Fibroblast of the aortic adventitia (primary cell): ENCODE data around the gene CREBRF. TPM values are rescaled to one million over a fixed set of nuclear protein-coding genes. Genes with fewer than 3 reads are reported as not detected.

ENCODE experiments used
- DNase-seq: peaks from one replicate; pipeline ENCODE4 v3.0.0-alpha.2; 2010; ENCODE audit warnings: low read depth
- H3K4me3 ChIP-seq: 2 replicates; pipeline ENCODE4 v1.5.1; 2011; ENCODE audit warnings: low read depth, mild to moderate bottlenecking, control low read depth, low read length, moderate library complexity
- total RNA-seq: library from RNA; depleted of rRNA; stranded (reverse); fragments of >200 nt; gene quantifications from 2 replicates; pipeline ENCODE4 v1.2.3, GENCODE V29; 2012; ENCODE audit warnings: low replicate concordance
- TF ChIP-seq, protein P1 (sequence below): IDR thresholded peaks from 2 replicates; pipeline ENCODE4 v1.5.1; 2011; ENCODE audit warnings: mild to moderate bottlenecking, low read length, control low read depth, inconsistent platforms; ENCODE audit not compliant: insufficient read depth

CREBRF gene
- total RNA-seq, 1 donor: 29.7 TPM

DNA sequence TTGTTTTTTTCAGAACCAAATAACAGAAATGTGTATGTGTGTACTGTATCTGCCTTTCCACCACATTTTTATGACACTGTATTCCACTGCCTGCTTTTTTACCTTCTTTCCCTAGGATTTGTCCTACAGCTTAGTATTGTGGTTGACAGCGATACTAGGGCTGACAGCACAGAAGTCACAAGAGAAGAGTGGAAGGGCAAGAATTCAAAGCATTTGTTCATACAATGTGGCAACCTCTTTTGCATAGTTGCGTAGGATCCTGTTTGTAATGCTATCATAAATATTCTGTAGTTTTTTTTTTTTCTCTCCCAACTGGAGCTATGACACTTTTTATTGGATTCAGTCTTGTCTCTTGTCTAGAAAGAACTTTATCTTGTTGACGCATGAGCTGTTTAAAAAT is 82.6 kb downstream of the CREBRF start:
- TF ChIP-seq, protein P1, sequence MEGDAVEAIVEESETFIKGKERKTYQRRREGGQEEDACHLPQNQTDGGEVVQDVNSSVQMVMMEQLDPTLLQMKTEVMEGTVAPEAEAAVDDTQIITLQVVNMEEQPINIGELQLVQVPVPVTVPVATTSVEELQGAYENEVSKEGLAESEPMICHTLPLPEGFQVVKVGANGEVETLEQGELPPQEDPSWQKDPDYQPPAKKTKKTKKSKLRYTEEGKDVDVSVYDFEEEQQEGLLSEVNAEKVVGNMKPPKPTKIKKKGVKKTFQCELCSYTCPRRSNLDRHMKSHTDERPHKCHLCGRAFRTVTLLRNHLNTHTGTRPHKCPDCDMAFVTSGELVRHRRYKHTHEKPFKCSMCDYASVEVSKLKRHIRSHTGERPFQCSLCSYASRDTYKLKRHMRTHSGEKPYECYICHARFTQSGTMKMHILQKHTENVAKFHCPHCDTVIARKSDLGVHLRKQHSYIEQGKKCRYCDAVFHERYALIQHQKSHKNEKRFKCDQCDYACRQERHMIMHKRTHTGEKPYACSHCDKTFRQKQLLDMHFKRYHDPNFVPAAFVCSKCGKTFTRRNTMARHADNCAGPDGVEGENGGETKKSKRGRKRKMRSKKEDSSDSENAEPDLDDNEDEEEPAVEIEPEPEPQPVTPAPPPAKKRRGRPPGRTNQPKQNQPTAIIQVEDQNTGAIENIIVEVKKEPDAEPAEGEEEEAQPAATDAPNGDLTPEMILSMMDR: no peak
- DNase-seq: no peak

DNA sequence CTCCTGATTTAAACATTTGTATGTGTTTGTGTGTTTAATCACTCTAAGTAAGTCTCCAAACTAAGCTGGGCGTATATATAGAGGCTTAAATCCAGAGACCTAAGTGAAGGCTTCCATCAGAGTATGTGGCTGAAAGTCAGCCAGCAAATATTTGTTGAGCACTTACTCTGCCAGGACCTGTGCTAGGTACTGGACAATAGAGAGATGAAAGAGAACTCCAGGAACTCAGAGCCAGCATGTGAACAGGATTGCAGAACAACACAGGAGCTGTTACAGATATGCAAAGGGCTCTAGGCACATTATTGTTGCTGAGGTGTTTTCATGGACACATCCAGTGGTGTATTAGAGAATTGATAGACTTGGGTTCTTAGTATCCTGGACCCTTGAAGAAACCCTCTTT is 83.5 kb downstream of the CREBRF start:
- TF ChIP-seq, protein P1: no peak
- no peak for DNase-seq

More for the DNA sequence above, 82.6 kb downstream of the CREBRF start:
- H3K4me3 ChIP-seq: no peak overlapping the region

DNA sequence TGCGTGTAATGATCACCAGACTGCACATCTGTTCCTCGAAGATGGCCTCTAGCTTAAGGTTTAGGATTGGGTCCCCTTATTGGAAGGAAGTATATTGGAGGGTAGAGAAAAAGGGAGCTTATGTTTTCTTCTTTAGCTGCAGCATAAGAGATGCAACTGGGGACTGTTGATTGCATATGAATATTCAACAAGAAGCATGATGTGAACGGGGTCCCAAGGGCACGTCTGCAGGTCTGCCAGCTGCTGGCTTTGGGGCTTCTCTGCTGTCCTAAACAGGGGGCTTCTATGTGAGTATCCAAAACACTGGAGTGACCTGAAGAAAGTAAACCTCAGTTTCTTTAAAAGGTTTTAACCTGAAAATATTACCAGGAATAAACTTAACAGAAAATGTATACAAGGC is 84.6 kb downstream of the CREBRF start:
- TF ChIP-seq, protein P1: no peak
- no peak for DNase-seq
- H3K4me3 ChIP-seq: no peak overlapping the region

More for the DNA sequence above, 83.5 kb downstream of the CREBRF start:
- H3K4me3 ChIP-seq: no peak overlapping the region

DNA sequence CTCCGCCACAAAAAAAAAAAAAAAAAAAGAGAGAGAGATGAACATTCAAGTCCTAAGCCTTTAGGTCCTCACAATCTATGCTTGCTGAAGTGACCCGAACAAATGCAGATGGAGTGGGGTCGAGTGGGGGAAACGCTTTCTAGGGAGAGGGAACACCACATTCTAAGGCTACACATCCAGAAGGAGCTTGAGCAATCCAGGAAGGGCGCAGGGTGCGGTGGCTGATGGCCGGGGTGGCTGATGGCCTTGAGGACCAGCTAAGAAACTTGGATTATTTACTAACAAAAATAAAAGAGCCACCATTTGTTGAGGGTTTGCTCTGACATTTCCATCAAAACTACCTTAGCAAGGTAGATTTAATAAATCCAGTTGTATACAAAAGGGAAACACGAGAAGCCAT is 87.4 kb downstream of the CREBRF start:
- TF ChIP-seq, protein P1: no peak
- no peak for DNase-seq
- H3K4me3 ChIP-seq: no peak overlapping the region

DNA sequence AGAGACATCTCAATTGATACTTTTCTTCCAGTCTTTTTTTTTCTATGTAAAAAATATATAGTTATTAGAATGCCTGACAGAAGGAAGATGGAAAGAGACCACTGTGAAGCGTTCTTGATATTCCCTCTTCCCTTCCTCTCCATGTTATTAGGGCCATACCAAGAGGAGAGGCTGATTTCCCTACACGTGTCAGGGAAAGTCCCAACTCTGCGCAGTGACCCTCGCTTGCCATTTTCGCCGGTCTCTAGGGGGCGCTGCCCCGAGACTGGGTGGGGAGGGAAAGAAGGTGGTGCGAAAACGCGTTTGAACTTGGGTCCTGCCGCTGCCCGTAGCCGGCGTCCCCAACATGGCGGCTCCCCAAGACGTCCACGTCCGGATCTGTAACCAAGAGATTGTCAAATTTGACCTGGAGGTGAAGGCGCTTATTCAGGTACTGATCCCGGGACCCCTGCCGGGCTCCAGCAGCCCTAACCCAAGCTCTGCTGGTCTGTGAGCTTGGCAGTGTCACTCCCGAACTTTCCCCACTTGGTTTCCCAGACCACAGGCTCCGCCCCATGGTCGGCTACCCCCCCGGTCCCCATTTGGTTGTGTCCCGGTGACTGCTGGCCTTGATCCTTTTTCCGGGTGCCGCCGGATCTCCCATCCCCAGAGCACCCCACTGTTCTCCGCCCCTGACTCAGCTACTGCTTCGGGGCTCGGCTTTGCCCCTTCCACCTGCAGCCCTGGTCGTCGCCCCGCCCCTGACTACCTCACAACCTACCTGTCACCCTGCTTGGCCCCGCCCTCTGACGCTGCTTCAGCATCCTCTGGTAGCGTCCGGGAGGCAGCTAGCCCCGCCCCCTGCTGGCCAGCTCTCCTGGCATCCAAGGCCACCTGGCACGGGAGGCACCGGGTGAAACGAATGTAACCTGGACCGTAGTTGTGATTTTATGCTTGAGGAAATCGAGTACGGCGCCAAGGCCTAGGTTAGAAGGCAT is 88.3 kb downstream of the CREBRF start, which contains the start of gene BNIP1:
Gene BNIP1, plus strand, starts transcription at position 332 of the 977 bp plus-strand sequence. Its CDS starts 15 bp downstream, at position 347.
- peak within 1 kb of the TSS; percentile 99 for H3K4me3 ChIP-seq
- peak; percentile 94 for DNase-seq
- TF ChIP-seq, protein P1: peak; percentile 99

DNA sequence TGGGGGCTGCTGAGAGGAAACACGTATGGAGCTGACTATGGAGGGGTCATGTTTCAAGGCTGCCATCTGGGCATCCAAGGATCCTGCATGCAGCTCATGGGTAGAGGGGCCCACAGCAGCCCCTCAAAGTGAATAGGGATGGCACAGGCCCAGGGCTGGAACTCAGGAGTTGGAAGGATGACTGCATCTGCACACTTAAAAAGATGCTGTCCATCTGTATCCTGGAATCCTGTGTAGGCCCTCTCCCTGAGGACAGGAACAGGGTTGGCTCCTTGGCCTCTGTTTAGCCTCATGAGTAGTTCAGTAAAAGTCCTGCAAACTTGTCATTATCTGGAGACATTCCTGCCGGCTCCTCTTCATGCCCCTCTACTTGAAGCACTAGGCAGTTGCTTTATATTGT is 92.2 kb downstream of the CREBRF start:
- DNase-seq: no peak
- H3K4me3 ChIP-seq: no peak overlapping the region
- TF ChIP-seq, protein P1: no peak
